ENCODE data around the gene ACP3. TPM values are rescaled to one million over a fixed set of nuclear protein-coding genes. Genes with fewer than 3 reads are reported as not detected.
"Not testable (repeated sequence)": the region's sequence is repeated elsewhere in the genome, so short reads cannot be mapped to it uniquely, and the experiment has no call there.

ACP3 gene
- total and polyA plus RNA-seq, 5 experiments from 2014 or later: not detected

DNA sequence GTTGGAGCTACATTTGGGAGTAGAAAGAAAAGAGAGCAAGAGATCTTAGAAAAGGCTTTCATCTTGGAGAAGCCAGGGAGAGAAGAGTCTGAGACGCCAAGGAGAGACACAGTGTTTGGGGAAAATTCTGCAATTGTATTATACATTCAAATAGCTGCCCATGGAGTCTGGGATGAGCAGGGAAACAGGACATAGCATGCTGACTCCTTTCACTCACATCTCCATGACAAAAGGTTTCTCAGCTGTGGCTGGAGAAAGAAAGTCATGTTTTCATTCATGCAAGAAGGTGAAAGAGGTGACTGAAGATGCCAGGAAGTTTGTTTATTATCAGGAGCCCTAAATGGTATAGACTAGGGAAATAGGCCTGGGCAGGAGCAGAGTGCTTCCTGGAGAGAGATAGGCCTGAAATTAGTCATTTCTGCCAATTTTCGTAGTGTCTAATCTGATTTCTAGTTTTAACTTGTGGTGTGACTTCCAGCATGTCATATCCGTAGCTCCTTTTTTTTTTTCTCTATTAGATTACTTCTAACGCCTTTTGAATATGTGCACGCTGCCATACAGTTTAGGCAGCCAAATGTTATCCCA, 34.1 kb downstream of the ACP3 start:
- peak overlapping the region in 1 of 10 donors; percentile 7 for H3K27ac Mint-ChIP-seq
- H3K9me3 Mint-ChIP-seq: no peaks in the 10 kb centered on the region
- no peaks in the 10 kb centered on the region for H3K4me1 Mint-ChIP-seq
- DNase-seq (no peak), ATAC-seq (no peak)
- POLR2A ChIA-PET: interaction anchor here (1.4 kb wide), 1 partner anchor 66 kb away, joined by 4 read pairs; the partner anchor contains the start of gene DNAJC13
- H3K4me3 Mint-ChIP-seq: no peak overlapping the region
- no peaks in the 10 kb centered on the region for H3K36me3 Mint-ChIP-seq
- peaks cover 0 to 8% (median 2%) of the 10 kb centered on the region in 5 donors for H3K27me3 Mint-ChIP-seq

DNA sequence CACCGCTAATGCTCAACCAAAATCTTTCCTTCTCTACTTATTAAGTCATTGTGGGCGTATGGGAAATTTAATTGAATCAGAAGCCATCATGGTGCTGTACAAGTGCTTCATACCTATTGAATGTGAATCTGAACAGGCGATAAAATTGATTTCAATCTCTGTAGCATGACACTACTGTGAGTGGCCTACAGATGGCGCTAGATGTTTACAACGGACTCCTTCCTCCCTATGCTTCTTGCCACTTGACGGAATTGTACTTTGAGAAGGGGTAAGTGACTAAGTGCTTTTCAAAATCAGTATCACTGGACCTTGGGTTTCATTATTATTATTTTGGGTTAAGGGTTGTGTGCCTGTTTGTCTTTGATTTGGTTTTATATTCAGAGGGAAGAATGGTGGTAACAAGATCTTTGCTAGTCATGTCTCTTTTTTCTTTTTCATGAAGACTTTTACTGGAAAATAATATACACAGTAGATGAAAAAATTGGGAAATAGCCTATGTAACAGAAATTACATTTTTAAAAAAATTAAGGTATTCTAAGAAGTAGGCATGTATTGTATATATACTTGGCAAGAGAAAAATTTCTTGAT, 35.4 kb downstream of the ACP3 start:
- POLR2A ChIA-PET: no interaction called here
- no peak overlapping the region for H3K4me3 Mint-ChIP-seq
- no peaks in the 10 kb centered on the region for H3K9me3 Mint-ChIP-seq
- no peak overlapping the region for H3K27ac Mint-ChIP-seq
- no peaks in the 10 kb centered on the region for H3K4me1 Mint-ChIP-seq
- peaks cover 0 to 11% (median 0%) of the 10 kb centered on the region in 5 donors for H3K27me3 Mint-ChIP-seq
- DNase-seq (peak; percentile 27 to 76 (median 54)), ATAC-seq (peak; percentile 65 to 75)
- no peaks in the 10 kb centered on the region for H3K36me3 Mint-ChIP-seq

DNA sequence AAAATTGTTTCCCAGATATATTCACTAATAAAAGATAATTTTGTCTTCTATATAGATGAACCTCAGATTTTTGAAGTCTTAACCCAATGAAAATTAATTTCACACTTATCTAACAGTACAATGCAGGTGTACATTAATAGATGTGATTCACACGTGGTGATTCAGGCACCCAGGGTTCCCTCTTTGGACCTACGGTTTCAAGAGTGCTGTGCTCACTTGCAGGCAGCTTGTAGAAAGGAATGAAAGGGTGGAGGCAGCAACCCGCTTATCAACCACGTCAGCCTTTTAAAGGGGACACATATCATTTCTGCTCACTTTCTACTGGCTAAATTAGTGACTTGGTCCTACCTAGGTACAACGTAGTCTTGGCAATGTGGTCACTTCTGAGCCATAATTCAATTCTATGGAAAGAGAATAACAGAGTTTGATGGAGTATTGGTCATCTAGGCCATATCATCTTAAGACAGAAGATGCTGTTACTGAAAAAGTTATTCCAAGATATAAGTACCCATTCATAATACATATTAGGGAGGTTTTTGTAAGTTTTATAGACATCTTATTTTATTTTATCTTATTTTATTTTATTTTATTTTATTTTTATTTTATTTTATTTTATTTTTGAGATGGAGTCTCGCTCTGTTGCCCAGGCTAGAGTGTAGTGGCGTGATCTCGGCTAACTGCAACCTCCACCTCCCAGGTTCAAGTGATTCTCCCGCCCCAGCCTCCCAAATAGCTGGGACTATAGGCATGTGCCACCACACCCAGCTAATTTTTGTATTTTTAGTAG, 37.9 kb downstream of the ACP3 start:
- Mint-ChIP-seq H3K36me3 (no peaks in the 10 kb centered on the region), H3K27me3 (peaks cover 0 to 9% (median 3%) of the 10 kb centered on the region in 5 donors), H3K4me3 (no peak overlapping the region), H3K4me1 (no peaks in the 10 kb centered on the region), H3K9me3 (no peaks in the 10 kb centered on the region), H3K27ac (no peak overlapping the region)
- no peak for DNase-seq
- no peak for ATAC-seq
- POLR2A ChIA-PET: no interaction called here

DNA sequence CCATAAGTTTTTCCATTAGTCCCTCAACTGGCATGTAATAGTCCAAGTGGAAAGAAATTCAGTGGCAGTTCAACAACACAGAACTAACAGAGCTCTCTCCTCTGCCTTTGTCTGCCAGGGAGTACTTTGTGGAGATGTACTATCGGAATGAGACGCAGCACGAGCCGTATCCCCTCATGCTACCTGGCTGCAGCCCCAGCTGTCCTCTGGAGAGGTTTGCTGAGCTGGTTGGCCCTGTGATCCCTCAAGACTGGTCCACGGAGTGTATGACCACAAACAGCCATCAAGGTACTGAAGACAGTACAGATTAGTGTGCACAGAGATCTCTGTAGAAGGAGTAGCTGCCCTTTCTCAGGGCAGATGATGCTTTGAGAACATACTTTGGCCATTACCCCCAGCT, 39.4 kb downstream of the ACP3 start:
- ATAC-seq: no peak

DNA sequence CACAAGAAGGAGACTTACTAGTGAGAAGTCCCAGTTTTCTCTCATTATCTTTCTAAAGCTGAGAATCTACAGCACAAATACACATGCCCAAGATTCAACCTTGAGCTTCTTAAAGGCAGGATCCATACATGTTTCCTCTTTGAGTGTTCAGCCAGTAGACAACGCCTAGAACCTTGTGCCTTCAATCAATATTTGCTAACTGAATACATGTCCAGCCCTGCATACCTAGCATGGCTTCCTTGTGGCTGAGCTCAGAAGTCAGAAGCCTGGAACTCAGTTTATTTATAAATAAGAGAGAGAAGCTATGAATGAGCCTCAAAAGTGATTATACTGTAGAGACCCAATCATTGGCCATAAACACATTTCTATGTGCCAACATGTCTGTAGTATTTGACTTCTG, 43.5 kb downstream of the ACP3 start:
- Mint-ChIP-seq H3K4me3 (no peak overlapping the region), H3K27ac (no peak overlapping the region), H3K27me3 (peaks cover 5 to 25% (median 19%) of the 10 kb centered on the region in 5 donors), H3K9me3 (no peaks in the 10 kb centered on the region), H3K4me1 (no peaks in the 10 kb centered on the region), H3K36me3 (no peaks in the 10 kb centered on the region)
- POLR2A ChIA-PET: no interaction called here
- ATAC-seq: no peak
- DNase-seq: no peak

More for the DNA sequence above, 39.4 kb downstream of the ACP3 start:
- POLR2A ChIA-PET: no interaction called here
- Mint-ChIP-seq H3K4me3 (no peak overlapping the region), H3K9me3 (no peaks in the 10 kb centered on the region), H3K36me3 (no peaks in the 10 kb centered on the region), H3K4me1 (no peaks in the 10 kb centered on the region), H3K27me3 (peaks cover 5 to 10% (median 7%) of the 10 kb centered on the region in 5 donors), H3K27ac (no peak overlapping the region)
- DNase-seq: no peak

DNA sequence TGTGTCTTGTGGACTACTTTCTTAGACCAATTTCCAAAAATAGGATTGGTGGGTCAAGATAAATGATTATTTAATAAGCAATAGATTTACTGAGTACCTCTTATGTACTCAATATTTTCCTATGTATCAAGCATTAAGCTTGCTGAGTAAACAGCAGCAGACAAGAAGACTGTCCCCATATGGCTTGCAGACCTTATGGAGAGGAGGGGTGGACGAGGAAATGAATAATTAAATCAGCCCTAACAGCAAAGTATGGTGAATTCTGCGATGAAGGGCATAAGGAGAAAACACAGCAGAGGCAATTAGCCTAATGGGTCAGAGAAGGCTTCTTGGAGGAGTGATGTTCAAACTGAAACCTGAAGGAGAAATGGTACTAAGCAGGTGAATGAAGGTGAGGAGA, 45.1 kb downstream of the ACP3 start:
- no peak overlapping the region for H3K27ac Mint-ChIP-seq
- no peaks in the 10 kb centered on the region for H3K36me3 Mint-ChIP-seq
- H3K27me3 Mint-ChIP-seq: peaks cover 5 to 25% (median 15%) of the 10 kb centered on the region in 5 donors
- no peak overlapping the region for H3K4me3 Mint-ChIP-seq
- no peak for DNase-seq
- H3K4me1 Mint-ChIP-seq: no peaks in the 10 kb centered on the region
- no peak for ATAC-seq
- POLR2A ChIA-PET: no interaction called here
- H3K9me3 Mint-ChIP-seq: no peaks in the 10 kb centered on the region

DNA sequence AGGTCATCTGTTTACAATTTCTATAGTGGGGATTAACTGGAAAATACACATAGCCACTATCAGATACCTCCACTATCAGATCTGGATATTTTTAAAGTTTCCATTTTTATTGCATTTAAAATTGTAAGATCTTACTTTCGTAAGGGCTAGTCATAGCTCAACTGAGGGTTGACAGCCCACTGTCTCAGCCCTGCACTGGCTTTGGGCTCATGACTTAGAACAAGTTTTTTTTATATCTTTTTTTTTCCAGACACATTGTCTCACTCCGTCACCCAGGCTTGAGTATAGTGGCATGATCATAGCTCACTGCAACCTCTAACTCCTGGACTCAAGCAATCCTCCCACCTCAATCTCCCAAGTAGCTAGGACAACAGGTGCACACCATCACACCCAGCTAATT, 51.3 kb downstream of the ACP3 start:
- H3K4me1 Mint-ChIP-seq: no peaks in the 10 kb centered on the region
- ATAC-seq (no peak), DNase-seq (no peak)
- no peak overlapping the region for H3K4me3 Mint-ChIP-seq
- POLR2A ChIA-PET: no interaction called here
- H3K36me3 Mint-ChIP-seq: no peaks in the 10 kb centered on the region
- no peak overlapping the region for H3K27ac Mint-ChIP-seq
- H3K27me3 Mint-ChIP-seq: peaks cover 0 to 8% (median 0%) of the 10 kb centered on the region in 5 donors
- peaks cover 0 to 4% (median 0%) of the 10 kb centered on the region in 9 donors for H3K9me3 Mint-ChIP-seq

DNA sequence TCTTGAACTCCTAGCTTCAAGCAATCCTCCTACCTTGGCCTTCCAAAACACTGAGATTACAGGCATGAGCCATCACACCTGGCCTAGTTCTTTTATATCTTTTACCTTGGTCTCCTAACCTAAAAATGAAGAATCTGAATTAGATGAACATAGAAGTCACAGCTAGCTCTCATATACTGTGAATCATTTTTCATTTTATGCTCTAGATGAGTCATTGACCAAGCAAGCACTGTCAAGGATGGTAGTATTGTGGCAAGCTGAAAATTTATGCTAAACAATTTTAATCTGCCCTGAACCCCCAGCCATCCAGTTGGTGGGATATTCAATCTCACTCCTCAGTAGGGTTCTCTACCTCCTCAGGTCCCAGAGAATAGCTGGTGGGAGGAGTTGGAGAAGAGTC, 51.8 kb downstream of the ACP3 start:
- peaks cover 0 to 4% (median 0%) of the 10 kb centered on the region in 9 donors for H3K9me3 Mint-ChIP-seq
- H3K4me1 Mint-ChIP-seq: no peaks in the 10 kb centered on the region
- no peak overlapping the region for H3K4me3 Mint-ChIP-seq
- H3K27me3 Mint-ChIP-seq: peaks cover 0 to 8% (median 0%) of the 10 kb centered on the region in 5 donors
- ATAC-seq (no peak), DNase-seq (no peak)
- H3K27ac Mint-ChIP-seq: no peak overlapping the region
- POLR2A ChIA-PET: no interaction called here
- no peaks in the 10 kb centered on the region for H3K36me3 Mint-ChIP-seq

DNA sequence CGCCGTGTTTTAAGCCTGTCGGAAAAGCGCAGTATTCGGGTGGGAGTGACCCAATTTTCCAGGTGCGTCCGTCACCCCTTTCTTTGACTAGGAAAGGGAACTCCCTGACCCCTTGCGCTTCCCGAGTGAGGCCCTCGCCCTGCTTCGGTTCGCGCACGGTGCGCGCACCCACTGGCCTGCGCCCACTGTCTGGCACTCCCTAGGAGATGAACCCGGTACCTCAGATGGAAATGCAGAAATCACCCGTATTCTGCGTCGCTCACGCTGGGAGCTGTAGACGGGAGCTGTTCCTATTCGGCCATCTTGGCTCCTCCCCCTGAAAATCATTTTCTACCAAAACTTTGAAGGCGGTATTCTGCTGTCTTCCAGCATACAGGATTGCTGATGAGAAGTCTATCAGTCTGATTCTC, 59.7 kb downstream of the ACP3 start:
- DNase-seq: peak in 1 of 10 donors; percentile 1
- H3K4me1 Mint-ChIP-seq, POLR2A ChIA-PET, ATAC-seq, H3K36me3 Mint-ChIP-seq, H3K9me3 Mint-ChIP-seq: not testable (repeated sequence)
- Mint-ChIP-seq H3K4me3 (peak overlapping the region in 6 of 10 donors; percentile 19 to 80 (median 55)), H3K27me3 (peaks cover 16 to 34% (median 26%) of the 10 kb centered on the region in 5 donors), H3K27ac (peak overlapping the region in 4 of 10 donors; percentile 43 to 83 (median 62))

DNA sequence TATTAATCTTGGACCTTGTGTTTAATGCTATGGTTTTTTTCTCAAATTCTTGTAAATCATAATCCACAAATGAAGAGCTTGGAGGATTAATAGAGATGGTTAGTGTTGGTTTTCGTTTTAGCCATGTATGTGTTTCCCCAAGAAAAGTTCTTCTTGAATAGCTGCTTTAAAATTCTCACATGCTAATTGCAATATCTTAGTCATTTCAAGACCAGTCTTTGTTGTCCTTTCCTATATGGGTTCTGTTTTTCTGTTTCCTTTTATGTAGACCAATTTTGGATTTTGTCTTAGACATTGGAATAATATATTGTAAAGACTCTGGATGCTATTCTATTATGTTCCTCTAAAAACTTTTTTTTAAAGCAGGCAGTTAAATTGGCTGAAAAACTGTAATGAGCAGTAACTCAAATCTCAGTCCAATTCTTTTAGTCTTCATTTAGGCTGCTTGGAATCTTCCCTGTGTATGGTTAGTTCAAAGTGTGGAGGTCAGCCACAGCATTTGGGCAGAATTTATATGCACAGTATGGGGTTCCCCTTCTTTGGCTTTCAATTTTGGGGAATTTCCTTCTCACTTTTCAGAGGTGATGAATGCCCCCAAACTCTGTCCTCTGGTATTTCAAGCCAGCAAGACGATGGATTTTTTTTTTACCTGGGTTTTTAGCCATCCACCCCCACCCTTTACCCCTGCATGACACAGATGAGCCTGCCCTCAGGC, 61.0 kb downstream of the ACP3 start:
- DNase-seq (no peak), ATAC-seq (no peak)
- peaks cover 0 to 8% (median 0%) of the 10 kb centered on the region in 9 donors for H3K9me3 Mint-ChIP-seq
- H3K4me3 Mint-ChIP-seq: no peak overlapping the region
- no peaks in the 10 kb centered on the region for H3K4me1 Mint-ChIP-seq
- peaks cover 0 to 3% (median 0%) of the 10 kb centered on the region in 3 donors for H3K36me3 Mint-ChIP-seq
- peaks cover 18 to 34% (median 27%) of the 10 kb centered on the region in 5 donors for H3K27me3 Mint-ChIP-seq
- POLR2A ChIA-PET: no interaction called here
- peak overlapping the region in 1 of 10 donors; percentile 18 for H3K27ac Mint-ChIP-seq

DNA sequence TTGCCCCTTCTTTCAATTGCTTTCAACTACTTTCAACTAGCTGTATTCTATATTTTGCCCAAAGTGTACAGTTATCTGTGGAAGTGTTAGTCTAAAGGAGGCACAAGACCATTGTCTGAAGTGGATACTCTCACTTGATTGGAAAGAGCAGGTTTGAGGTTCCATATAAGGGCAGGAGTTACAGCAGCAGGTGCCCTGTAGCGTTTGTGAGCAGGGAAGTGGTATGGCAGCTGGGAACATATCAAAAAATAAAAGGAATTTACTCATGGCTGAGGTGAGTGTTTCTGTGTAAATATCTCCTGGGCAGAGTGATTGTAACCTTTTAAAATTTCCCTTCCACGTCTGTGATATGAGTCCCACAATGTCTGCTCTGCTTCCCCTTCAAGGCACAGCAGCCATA, 61.6 kb downstream of the ACP3 start:
- no peak overlapping the region for H3K27ac Mint-ChIP-seq
- no peak for DNase-seq
- POLR2A ChIA-PET: no interaction called here
- ATAC-seq: no peak
- H3K4me3 Mint-ChIP-seq: no peak overlapping the region
- H3K9me3 Mint-ChIP-seq: peaks cover 0 to 10% (median 0%) of the 10 kb centered on the region in 9 donors
- peaks cover 0 to 3% (median 0%) of the 10 kb centered on the region in 3 donors for H3K36me3 Mint-ChIP-seq
- no peaks in the 10 kb centered on the region for H3K4me1 Mint-ChIP-seq
- H3K27me3 Mint-ChIP-seq: peaks cover 18 to 34% (median 30%) of the 10 kb centered on the region in 5 donors

DNA sequence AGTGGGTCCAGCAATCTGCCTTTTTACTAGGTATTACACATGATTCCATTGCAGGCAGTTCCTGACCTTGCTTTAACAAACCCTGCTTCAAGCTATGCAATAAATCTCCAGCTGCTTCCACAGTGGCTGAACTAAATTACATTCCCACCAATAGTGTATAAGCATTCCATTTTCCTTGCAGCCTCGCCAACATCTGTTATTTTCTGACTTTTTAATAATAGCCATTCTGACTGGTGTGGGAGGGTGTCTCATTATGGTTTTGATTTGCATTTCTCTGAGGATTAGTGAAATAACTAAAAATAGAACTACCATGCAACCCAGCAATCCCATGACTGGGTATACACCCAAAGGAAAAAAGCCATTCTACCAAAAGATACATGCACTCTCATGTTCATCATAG, 63.7 kb downstream of the ACP3 start:
- Mint-ChIP-seq H3K4me1 (no peaks in the 10 kb centered on the region), H3K9me3 (peaks cover 0 to 12% (median 0%) of the 10 kb centered on the region in 9 donors), H3K4me3 (no peak overlapping the region), H3K27ac (no peak overlapping the region), H3K27me3 (peaks cover 18 to 34% (median 31%) of the 10 kb centered on the region in 5 donors), H3K36me3 (peaks cover 0 to 3% (median 0%) of the 10 kb centered on the region in 3 donors)
- POLR2A ChIA-PET: no interaction called here
- DNase-seq (no peak), ATAC-seq (no peak)
